Measurements from ENCODE around the gene ANO4.

The ANO4 gene

DNA sequence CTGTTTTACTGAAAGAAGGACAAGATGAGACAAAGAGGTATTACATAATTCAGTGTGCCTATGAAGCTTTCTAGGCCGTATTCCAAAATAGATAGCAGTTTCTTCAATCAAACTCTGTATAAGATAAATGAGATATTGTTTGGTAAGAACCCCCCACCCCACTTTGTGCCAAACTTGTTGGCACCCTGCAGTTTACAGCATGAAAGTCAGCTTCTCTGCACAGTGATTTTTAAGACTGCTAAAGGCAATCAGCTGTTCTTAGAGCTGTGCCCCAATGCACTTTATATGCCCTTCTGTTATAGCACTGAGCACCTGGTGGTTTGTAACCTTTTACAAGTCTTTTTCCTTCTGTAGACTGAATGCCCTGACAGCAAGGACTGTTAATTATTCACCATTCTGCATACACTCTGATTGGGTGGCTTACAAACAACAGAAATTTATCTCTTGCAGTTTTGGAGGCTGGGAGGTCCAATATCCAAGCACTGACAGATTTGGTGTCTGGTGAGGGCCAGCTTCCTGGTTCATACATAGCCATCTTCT is 76.7 kb downstream of the ANO4 start:
- Histone ChIP-seq H3K4me1 (peaks cover 12 to 20% (median 16%) of the 10 kb centered on the region in 10 experiments), H3K27ac (no peak overlapping the region), H3K27me3 (peaks cover 0 to 16% (median 0%) of the 10 kb centered on the region in 11 experiments; a peak in 2 of 22 replicates), H4K20me1 (no peaks in the 10 kb centered on the region), H3K9ac (no peak overlapping the region), H3K9me3 (replicated peaks in 1 of 11) (peaks cover 9 to 24% (median 15%) of the 10 kb centered on the region in 11 experiments), H3K4me2 (no peak overlapping the region), H3K4me3 (no peak overlapping the region), H3K36me3 (no peaks in the 10 kb centered on the region)
- no peak for TF ChIP-seq Cebpa-rat (IDR thresholded peaks at IDR 0.05)

- H3K9me3 ChIP-seq (replicated peaks in 1 of 11) = peaks cover 9 to 24% (median 15%) of the 10 kb centered on the region in 11 experiments
- H3K4me2 ChIP-seq = no peak overlapping the region
- H3K27ac ChIP-seq = no peak overlapping the region
- H3K36me3 ChIP-seq = no peaks in the 10 kb centered on the region
- no peaks in the 10 kb centered on the region for H4K20me1 ChIP-seq
- H3K27me3 ChIP-seq = no peaks in the 10 kb centered on the region; a peak in 1 of 22 replicates
- no peak overlapping the region for H3K4me3 ChIP-seq
- TF ChIP-seq Cebpa-rat (IDR thresholded peaks at IDR 0.05) = no peak
- no peak overlapping the region for H3K9ac ChIP-seq
- peaks cover 0 to 9% (median 0%) of the 10 kb centered on the region in 10 experiments; a peak in 4 of 20 replicates for H3K4me1 ChIP-seq
Observed at GRCh38 chr12:100875156-100875555, 80.6 kb downstream of the ANO4 start.

DNA sequence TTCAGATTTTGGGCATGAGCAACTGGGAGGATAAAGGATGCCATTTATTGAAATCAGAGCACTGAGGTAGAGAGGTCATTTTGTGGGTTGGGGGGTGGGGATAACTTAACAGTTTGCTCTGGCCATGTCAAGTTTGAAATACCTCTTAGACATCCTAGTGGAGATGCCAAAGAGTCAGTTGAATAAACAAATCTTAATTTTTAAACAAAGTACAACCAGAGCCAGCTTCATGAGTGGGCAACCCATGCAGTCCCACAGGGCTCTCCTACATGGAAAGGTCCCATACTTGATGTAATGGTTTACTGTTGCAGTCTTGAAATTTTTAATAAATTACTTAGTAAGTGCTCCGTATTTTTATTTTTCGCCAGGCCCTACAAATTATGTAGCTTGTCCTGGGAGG is 81.2 kb downstream of the ANO4 start:
- H3K9ac ChIP-seq = no peak overlapping the region
- no peak for TF ChIP-seq Cebpa-rat (IDR thresholded peaks at IDR 0.05)
- H3K36me3 ChIP-seq = no peaks in the 10 kb centered on the region
- no peak overlapping the region for H3K27ac ChIP-seq
- no peaks in the 10 kb centered on the region for H4K20me1 ChIP-seq
- no peak overlapping the region for H3K4me3 ChIP-seq
- no peak overlapping the region for H3K4me2 ChIP-seq
- no peaks in the 10 kb centered on the region; a peak in 1 of 22 replicates for H3K27me3 ChIP-seq
- H3K4me1 ChIP-seq = peaks cover 0 to 12% (median 0%) of the 10 kb centered on the region in 10 experiments; a peak in 4 of 20 replicates
- H3K9me3 ChIP-seq (replicated peaks in 1 of 11) = peaks cover 9 to 24% (median 15%) of the 10 kb centered on the region in 11 experiments

- Histone ChIP-seq H3K9ac (no peak overlapping the region), H3K4me1 (peaks cover 0 to 9% (median 0%) of the 10 kb centered on the region in 10 experiments; a peak in 4 of 20 replicates), H4K20me1 (no peaks in the 10 kb centered on the region), H3K27me3 (no peaks in the 10 kb centered on the region), H3K4me3 (no peak overlapping the region), H3K36me3 (no peaks in the 10 kb centered on the region), H3K27ac (no peak overlapping the region), H3K4me2 (no peak overlapping the region), H3K9me3 (replicated peaks in 1 of 11) (peaks cover 9 to 23% (median 14%) of the 10 kb centered on the region in 11 experiments)
- no peak for TF ChIP-seq Cebpa-rat (IDR thresholded peaks at IDR 0.05)
Observed at GRCh38 chr12:100877776-100878175, 83.2 kb downstream of the ANO4 start.

DNA sequence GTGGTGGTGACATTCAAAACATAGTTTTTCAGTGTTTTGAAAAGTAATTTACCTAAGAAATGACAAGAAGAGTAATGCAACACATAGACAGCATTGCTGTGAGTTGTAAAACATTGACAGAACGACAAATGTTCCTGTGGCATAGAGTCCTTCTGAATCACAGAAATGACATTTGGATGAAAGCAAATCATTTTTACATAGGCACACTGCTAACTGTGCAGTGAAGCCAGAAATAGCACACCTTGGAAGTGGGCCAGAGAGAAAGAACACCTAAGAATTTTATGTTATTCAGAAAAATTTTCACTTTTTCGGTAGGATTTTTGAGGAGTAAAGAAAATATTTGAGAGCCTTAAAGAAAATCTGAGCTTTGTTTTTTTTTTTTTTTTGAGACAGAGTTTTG is 100.6 kb downstream of the ANO4 start:
- no peak overlapping the region for H3K4me2 ChIP-seq
- no peaks in the 10 kb centered on the region for H4K20me1 ChIP-seq
- no peaks in the 10 kb centered on the region for H3K9me3 ChIP-seq (replicated peaks in 1 of 11)
- no peaks in the 10 kb centered on the region for H3K27me3 ChIP-seq
- H3K4me3 ChIP-seq = no peak overlapping the region
- no peaks in the 10 kb centered on the region for H3K36me3 ChIP-seq
- no peak overlapping the region for H3K27ac ChIP-seq
- peaks cover 0 to 4% (median 0%) of the 10 kb centered on the region in 10 experiments; a peak in 2 of 20 replicates for H3K4me1 ChIP-seq
- H3K9ac ChIP-seq = no peak overlapping the region
- TF ChIP-seq Cebpa-rat (IDR thresholded peaks at IDR 0.05) = no peak

- no peak for TF ChIP-seq Cebpa-rat (IDR thresholded peaks at IDR 0.05)
- no peaks in the 10 kb centered on the region for H3K36me3 ChIP-seq
- peaks cover 0 to 4% (median 0%) of the 10 kb centered on the region in 10 experiments; a peak in 2 of 20 replicates for H3K4me1 ChIP-seq
- no peak overlapping the region for H3K27ac ChIP-seq
- no peak overlapping the region for H3K9ac ChIP-seq
- H3K27me3 ChIP-seq = no peaks in the 10 kb centered on the region
- no peak overlapping the region for H3K4me2 ChIP-seq
- no peak overlapping the region for H3K4me3 ChIP-seq
- no peaks in the 10 kb centered on the region for H4K20me1 ChIP-seq
- no peaks in the 10 kb centered on the region for H3K9me3 ChIP-seq (replicated peaks in 1 of 11)
Observed at GRCh38 chr12:100896192-100896591, 101.6 kb downstream of the ANO4 start.

DNA sequence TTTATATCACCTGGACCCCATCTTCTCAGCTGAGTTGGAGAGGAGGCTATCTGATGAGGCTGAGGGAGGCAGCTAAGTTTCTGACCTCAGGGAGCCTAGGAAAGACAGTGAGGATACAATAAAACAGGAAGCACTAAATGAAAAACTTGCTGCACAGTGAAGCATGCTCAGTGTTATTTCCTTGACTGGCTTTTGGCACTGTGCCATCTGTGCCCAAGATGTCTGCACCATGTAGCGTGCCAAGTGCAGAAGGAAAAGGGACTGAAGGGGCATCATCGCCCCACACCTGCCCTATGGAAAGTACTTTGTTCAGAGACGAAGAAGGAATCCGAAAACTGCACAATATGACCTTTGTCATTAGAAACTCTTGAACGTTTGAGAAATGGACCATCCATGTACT is 102.7 kb downstream of the ANO4 start:
- Histone ChIP-seq H3K36me3 (no peaks in the 10 kb centered on the region), H3K4me2 (0 out of 22 replicates have a peak overlapping the region, but pooled peaks of 1 of the 11 experiments have one; percentile 11), H3K27ac (no peak overlapping the region), H3K9me3 (replicated peaks in 1 of 11) (no peaks in the 10 kb centered on the region), H3K4me3 (no peak overlapping the region), H3K27me3 (no peaks in the 10 kb centered on the region), H3K9ac (no peak overlapping the region), H4K20me1 (no peaks in the 10 kb centered on the region), H3K4me1 (peaks cover 0 to 4% (median 0%) of the 10 kb centered on the region in 10 experiments; a peak in 2 of 20 replicates)
- TF ChIP-seq Cebpa-rat (IDR thresholded peaks at IDR 0.05) = no peak

- Histone ChIP-seq H3K9ac (no peak overlapping the region), H3K27me3 (no peaks in the 10 kb centered on the region), H3K4me2 (no peak overlapping the region), H3K9me3 (replicated peaks in 1 of 11) (no peaks in the 10 kb centered on the region), H4K20me1 (no peaks in the 10 kb centered on the region), H3K36me3 (no peaks in the 10 kb centered on the region), H3K4me3 (no peak overlapping the region), H3K4me1 (no peaks in the 10 kb centered on the region), H3K27ac (no peak overlapping the region)
- TF ChIP-seq Cebpa-rat (IDR thresholded peaks at IDR 0.05) = no peak
Observed at GRCh38 chr12:100899301-100899700, 104.7 kb downstream of the ANO4 start.

- TF ChIP-seq Cebpa-rat (IDR thresholded peaks at IDR 0.05) = no peak
- H4K20me1 ChIP-seq = no peaks in the 10 kb centered on the region
- H3K4me3 ChIP-seq = no peak overlapping the region
- no peak overlapping the region for H3K4me2 ChIP-seq
- no peak overlapping the region for H3K9ac ChIP-seq
- H3K4me1 ChIP-seq = no peaks in the 10 kb centered on the region
- no peaks in the 10 kb centered on the region for H3K9me3 ChIP-seq (replicated peaks in 1 of 11)
- no peaks in the 10 kb centered on the region for H3K27me3 ChIP-seq
- no peaks in the 10 kb centered on the region for H3K36me3 ChIP-seq
- no peak overlapping the region for H3K27ac ChIP-seq
Observed at GRCh38 chr12:100900808-100901207, 106.2 kb downstream of the ANO4 start.

GRCh38 chr12:100901266-100901665 is 106.7 kb downstream of the ANO4 start:
- Histone ChIP-seq H4K20me1 (no peaks in the 10 kb centered on the region), H3K4me2 (no peak overlapping the region), H3K36me3 (no peaks in the 10 kb centered on the region), H3K27me3 (no peaks in the 10 kb centered on the region), H3K27ac (no peak overlapping the region), H3K9me3 (replicated peaks in 1 of 11) (no peaks in the 10 kb centered on the region), H3K9ac (no peak overlapping the region), H3K4me3 (no peak overlapping the region), H3K4me1 (no peaks in the 10 kb centered on the region)
- TF ChIP-seq Cebpa-rat (IDR thresholded peaks at IDR 0.05) = no peak
